NCI-H187 treated with DMSO at 0.1 percent for 48 hours (cell line): Measurements from ENCODE around the gene CRACDL.

Source experiments
- DNase-seq: peaks from one replicate; lab custom pipeline; 2025; lab: John Stamatoyannopoulos, UW

The CRACDL gene

DNA sequence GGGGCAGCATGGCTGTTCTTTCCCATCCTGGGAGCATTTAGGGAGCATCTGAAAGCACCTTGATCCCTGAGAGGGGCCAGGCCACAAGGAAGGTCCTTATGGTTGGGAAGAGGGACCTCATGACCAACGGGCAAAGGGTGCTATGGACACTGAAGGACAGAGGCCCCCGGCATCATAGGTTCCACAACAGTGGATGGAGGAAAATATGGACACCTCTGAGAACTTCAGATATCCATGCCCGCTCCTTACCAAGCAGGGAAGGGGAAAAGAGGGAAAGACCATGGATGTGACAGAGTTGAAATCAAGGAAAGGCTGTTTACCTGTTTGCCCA, 111.0 kb downstream of the CRACDL start:
- no peak for DNase-seq

DNA sequence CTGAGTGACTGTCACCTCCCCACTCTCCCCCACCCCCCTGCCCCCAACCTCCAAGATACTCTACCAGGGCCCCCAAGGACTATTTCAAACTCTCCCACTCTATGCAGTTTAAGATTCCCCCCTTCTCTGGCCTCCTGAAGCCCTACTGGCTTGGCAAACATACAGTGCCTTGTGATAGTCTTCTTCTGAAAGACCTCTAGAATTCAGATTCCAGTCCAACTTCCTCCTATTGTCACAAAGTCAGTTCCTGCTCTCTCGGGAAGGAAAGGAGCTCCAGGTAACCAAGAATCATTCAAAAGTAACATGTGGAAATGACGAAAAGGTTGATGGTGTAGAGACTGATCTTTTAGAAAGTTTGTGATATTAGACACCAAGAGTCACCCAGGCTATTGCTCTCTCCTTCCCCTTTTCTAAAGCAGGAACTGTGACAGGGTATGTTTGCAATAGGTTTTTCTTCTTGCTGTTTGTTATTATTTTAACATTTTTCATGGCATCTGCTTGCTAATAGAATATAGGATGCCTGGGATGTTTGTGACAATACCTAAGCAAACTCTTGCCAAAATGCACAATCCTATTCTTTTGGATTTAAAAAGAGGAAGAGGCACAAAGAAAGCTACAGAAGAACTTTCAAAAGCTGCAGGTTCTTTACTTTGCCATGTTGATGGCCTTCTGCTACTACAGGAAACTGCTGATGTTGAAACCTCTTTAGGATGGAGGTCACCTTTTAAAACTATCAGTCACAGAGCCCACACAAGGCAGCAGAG, 111.6 kb downstream of the CRACDL start:
- no peak for DNase-seq

DNA sequence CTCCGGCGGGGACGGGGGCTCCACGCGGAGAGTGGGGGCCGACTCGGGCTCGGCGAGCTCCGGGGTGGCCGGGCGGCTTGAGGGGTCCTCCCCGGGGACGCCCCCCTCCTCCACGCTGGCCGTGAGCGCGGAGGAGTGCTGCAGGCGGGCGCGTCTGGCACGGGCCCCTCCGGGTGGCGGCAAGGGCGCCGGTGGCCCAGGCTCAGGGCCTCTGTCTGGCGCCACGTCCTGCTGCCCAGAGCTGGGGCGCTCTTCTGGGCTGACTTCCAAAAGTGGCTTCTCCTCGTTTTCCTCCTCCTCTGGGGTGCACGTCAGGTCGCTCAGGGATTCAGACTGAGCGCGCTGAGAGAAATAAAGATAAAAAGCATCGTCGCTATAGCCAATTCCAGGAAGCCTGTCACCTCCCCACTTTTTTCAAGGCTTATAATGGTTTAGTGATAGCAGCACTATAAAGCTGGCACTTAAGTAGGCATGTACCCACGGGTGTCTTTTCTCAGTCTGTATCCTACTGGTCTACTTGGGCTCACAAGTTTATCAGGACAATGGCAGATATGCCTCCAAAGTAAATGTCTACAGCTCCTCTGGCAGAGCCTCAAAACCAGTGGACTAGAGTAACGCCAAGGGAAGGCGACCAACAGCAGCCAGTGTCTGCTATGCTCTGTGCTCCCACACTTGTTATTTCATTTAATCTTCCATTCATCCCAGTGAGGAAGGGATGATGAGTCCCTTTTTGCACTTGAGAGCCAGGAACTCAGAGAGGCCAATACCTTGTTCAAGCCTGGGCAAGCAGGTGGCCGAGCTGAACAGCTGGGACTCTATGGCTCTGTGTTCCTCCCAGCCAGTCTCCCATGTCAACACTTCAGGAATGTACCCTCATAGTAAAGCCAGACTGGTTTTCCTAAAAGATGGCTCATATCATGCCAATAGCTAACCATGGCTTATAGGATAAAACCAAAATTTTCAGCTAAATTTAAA, 112.5 kb downstream of the CRACDL start:
- no peak for DNase-seq

DNA sequence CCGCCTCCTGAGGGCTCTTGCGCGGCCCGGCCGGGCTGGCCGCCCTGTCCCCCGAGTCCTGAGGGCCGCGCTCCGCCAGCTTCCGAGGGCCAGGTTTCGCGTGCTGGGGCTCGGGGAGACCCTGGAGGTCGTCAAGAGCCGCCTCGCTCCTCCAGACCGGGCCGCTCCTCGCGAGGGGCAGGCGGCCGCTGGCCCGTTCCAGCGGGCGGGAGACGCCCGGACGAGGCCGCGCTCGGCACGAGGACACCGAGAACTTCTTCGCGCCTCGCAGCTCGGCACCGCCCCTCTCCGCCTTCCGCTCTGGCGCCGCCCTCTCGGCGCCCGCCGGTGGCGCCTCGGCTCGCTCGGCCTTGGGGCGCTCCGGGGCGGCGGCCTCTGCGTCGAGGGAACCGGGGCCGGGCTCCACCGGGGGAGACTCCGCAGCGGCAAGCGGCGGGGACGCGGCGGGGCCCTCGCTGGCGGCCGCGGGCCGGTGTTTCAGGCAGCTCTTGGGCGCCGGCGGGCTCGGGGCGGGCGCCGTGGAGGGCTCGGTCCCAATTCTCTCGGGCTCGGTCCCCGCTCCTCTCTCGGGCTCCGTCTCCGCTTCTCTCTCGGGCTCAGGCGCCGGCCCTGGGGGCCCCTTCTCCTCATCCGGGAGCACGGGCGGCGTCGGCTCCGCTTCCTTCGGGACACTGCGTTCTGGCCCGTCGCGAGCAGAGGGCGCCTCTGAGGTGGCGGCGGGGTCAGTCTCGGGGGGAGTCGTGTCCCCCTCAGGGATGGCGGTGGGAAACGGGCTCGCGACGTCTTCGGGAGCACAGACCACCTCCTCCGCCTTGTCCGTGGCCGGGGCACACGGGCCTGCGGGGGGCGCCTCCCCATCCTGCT, 113.5 kb downstream of the CRACDL start:
- DNase-seq = no peak

DNA sequence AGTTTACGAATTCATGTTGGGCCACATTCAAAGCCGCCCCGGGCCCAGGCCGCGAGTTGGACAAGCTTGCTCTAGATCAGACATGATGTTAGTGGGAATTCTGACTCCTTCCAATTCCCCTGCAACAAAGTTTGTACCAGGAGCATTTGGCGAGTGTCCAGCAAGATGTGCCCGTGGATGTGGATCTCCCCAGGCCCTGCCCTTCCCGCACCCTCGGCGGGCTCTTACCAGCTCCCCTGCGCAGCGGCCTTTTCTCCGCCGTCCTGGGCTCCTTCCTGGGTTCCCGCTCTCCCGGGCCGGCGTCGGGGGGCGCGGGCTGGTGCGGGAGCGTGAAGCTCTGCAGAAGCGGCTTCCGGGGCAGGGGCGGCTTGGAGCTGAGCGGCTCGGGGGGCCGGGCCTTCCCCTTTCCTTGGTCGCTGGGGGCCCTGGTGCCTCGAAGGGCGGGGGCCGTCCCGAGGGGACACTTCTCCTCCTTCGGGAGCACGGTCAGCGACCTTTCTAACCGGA, 114.3 kb downstream of the CRACDL start:
- no peak for DNase-seq

DNA sequence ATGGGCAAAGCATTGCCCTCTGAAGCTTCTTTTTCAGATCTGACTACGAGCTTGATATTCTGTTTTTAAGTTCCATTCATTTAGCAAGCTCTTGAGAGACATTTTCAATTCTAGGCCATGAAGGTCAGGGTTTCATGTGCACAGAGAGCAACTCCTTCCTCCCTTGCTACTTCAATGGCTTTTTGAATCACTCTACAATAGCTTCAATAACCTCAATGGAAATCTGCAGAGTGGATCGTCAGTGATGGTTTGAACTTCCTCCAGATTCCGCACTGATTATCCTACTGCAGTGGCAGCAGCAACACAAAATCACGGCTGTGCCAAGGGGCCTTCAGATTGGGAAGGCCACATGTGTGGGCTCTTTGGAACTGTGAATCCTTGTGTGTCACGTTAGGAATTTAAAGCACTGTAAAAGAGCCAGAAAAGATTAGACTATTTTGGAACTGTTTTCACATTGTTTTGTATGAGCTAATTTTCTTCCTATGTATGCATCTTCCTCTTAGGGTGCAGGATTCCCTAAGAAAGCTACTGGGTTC, 116.7 kb downstream of the CRACDL start:
- no peak for DNase-seq

DNA sequence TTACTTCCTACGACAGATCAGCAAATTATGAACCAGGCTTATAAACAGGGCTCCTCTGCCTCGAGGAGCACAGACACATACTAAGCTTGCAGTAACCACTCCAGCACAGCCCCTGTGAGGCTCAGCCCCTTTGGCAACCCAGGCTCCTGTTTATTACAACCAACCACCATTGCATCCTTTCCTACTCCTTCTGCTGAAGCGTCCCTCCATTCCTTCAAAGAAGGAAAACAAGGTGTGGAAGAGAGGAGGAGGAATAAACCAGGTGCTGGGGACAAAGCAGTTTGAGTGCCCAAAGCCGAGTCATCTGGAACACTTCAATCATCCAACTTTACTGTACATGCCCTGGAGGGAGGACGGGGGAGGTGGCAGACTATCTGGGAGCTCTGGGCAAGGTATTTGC, 117.9 kb downstream of the CRACDL start:
- DNase-seq = no peak

DNA sequence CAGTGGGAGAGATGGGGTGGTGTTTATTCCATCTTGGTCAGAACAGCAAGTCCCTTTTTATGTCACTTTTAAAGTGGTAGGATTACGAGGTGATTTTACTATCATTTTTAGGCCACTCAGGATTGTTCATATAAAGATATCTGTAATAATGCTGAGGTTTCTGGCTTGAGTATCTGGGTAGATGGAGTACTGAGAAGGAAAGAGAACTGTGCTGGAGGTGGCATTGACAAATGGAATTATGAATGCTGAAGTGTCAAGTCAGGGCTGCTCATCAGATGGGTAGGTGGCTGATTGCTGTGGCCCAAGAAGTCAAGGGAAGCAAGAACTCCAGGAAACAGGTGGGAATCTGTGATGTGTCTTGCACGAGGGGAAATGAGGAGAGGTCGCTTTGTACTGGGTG, 119.7 kb downstream of the CRACDL start:
- no peak for DNase-seq

DNA sequence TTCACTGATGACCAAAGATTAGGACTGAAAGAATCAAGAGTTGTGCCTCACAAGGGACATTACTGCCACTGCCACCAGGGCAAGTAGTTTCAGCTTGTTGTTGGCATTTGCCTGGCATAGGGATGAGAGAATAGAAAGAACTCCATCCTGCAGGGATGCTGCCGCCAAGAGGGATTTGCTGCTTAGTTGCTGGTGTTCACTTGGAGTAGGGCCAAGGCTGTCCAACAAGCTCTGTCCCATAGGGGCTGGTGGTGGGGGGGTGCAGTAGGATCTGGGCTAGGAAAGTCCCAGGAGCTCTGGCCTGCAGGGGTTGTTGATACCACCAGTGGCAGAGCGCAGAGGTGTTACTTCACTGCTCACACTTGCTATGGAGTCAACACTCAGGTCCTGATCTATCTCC, 120.2 kb downstream of the CRACDL start:
- no peak for DNase-seq

DNA sequence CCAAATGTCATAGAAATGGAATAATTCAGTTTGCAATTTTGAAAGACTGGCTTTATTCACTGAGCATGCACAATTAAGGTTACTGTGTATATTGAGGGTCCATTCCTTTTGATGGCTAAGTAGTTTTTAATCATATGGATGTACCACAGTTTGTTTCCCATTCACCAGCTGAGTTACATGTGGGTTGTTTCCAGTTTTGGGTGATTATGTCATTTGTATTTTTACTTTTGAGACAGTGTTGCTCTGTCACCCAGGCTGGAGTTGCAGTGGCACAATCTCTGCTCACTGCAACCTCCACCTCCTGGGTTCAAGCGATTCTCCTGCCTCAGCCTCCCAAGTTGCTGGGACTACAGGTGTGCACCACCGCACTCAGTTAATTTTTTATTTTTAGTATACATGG, 124.3 kb downstream of the CRACDL start:
- no peak for DNase-seq

DNA sequence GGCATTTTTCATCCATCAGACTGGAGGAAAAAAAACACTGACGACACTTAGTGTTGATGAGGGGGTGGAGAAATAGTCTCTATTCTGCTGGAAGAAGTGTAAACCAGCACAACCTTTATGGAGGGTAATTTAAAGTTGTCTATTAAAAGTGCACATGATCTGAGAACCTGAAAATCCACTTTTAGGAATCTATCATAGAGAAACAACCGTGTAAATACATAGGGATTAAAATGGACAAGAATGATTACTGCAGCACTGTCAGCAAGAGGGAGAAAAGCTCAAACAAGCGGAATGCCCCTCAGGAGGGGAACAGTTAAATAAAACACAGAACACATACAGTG, 125.5 kb downstream of the CRACDL start:
- DNase-seq = no peak

DNA sequence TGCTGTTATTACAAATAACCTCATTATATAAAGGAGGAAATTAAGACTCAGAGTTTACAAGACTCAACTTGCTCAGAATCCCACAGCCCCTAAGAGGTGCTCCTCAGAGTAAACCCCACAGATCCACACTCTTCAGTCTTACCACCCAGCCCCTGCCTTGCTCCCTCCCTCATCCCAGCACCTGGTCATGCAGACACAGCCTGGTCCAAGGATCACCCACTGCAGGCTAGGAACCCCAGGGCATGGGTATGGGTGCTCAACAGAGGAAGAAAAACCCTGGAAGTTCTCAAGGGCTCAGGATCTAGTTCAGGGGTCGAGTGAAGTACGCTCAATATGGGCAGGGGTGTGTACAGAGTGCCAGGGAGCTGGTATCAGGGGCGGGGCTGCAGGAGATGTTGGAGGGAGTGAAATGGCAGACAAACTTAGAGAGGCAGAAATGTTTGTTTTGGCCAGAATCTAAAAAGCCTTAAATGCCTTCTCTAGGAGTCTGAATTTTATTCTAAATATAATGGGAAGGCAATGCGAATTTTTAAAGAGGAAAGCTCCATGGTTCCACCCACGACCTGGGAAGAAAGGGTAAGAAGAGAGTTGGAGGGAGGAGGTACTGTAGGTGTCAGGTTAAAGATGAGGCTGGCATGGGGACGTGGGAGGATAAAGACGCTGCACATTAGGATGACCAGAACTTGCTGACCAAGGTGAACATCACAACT, 126.0 kb downstream of the CRACDL start:
- DNase-seq = no peak

DNA sequence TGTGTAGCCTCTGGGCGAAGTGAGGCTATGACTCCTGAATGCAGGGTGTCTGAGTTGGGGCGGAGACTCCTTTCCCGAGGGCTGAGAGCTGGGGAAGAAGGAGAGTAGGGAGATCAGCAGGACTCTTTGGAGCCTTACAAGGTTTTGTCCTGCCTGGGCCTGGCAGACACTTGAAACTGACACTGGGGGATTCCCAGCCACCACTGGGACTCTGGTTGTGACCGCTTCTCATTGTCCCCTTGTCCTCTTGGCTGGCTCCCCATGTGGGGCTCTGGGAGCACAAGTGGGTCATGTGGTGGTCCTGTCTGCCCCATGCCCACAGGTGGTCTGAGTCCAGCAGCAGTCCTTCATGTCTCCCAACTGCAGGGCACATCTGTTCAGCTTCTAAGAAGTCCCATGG, 126.9 kb downstream of the CRACDL start:
- DNase-seq = no peak

DNA sequence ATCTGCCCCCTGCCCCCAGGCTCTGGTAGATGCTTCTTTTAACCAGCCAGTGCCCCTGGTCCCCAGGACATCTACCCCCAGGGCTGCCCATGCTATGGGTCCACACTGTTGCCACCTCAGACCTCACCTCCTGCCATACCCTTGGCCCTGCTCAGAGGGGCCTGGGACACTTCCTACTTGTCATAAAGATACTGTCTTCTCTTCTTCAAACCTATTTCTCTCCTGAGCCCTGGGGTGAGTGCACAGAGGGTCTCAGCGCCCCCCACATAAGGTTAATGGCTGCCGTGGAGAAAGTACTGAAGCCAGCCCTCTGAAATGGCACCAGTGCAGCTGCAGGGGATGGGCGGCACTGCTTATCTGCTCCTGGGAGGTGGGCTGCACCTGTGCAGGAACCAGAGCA, 127.5 kb downstream of the CRACDL start:
- no peak for DNase-seq

DNA sequence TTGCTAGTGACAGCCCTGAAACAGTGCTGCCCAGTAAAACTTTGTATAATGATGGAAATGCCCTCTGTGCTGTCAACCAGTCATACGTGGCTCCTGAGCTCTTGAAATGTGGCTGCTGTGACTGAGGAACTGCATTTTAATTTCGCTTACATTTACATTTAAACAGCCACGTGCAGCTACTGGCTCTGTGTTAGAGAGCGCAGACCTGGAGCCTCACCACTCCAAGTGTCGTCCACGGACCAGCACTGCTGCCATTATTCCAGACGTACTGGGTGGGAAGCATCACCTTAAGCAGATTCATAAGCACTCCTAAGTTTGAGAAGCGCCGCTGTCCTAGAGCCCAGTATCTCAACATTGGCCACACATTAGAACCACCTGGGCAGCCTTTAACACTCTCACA, 128.1 kb downstream of the CRACDL start:
- no peak for DNase-seq

DNA sequence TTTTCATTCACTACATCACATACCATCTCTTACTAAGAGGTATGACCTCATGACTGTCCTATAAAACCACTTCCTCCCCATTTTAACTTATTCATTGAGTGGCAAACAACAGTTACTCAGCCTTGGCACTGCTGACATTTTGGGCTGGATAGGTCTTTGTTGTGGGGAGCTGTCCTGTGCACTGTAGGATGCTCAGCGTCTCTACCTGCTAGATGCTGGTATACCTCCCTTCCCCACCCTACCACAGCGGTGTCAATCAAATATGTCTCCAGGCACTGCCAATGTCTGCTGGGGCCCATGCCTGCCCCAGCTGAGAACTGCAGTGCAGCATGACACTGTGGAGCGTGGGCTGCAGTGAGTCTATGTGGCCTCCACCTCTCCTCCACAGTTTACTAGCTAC, 128.8 kb downstream of the CRACDL start:
- DNase-seq = no peak

DNA sequence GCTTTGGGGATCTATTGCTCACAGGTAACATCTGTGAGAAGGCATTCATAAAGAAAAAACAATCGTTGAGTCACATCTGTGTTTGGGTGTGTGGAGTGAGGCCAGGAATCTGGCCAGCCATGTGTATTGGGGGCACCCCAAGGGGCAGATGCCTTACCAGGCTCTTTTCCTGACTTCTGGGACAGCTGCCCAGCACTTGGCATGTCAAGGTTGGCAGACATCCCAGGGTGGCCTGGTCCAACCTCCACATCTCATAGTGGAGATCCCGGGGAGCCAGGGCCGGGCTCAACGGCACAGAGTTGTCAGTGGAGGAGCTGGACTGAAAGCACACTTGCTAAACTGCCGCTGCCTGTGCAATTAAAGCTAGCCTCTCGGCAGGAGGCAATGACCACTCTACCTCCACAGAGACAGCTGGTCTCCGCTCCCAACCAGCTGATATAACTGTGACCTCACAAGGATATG, 129.8 kb downstream of the CRACDL start:
- no peak for DNase-seq

DNA sequence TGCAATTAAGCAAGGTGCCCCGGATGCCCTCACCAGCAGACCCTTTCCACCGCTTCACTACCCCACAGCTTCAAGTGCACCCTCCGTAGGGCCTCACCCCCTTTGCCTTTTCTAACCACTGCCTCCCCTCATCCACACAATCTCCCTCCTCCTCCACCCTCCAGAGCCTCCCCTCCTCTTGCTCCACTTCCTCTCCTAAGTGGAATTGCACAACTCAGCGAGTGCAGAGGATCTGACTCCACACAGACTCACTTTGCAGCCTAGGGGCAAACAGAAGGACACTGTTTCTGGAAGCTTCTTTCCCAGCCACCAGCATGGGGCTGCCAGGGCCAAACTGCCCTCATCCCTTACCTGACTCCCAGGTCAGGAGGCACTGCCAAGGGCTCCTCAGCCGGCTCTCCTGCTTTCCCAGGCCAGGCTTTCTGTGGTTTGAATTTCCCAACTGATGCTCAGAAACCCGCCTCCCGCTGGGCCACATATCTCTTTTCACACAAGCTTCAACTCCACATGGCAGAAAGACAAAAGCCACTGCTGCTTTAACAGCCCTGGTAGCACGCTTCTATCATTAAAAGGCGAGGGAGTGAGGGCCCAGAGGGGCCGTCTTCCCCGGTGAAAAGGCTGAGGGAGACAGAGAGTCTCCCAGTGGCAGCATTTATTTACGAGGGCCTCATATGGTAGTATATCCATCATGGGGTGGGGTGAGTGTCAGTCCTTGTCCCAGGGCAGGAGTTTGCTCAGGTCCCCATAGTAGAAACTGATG, 130.4 kb downstream of the CRACDL start:
- no peak for DNase-seq

DNA sequence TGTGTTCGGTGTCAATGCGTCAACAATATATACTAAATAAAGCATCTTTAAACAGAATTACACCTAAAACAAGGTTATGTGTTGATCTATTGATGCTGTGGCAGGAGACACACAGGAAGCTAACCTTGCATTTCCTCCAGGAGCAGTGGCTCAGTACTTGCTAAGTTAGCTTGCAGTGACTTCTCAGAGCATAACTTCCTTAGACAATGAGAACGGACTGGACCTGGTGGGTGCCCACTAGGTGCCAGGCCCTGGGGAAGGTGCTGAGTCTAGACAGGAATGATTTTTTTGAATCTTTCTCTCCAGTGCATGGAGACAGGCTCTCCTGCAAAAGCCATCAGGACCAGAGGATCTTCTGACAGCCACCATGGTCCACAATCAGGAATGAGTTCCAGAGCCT, 131.3 kb downstream of the CRACDL start:
- DNase-seq = no peak

DNA sequence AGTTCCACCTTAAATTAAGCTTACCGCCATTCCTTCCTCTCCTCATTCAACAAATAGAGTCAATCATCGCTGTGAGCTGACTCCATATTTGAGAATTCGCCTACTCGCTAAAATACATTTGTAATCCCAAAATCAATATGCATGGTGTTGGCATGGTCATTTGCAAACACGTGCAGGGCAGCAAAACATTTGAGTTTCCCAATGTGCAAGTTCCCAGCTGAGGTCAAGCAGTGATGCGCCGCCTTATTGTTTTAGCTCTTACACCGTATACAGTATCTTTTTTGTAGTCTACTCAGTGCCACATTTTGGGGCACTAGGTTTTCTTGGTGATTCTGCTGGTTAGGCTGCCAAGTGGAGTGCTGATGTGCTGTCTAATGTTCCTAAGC, 131.8 kb downstream of the CRACDL start:
- DNase-seq = no peak
